Right atrium auricular region (tissue), 2 donors: Measurements from ENCODE around the gene BRWD1. TPM values are rescaled to one million over a fixed set of nuclear protein-coding genes. Genes with fewer than 3 reads are reported as not detected.

Experiments used
- DNase-seq: peaks from one replicate; pipeline ENCODE4 v3.0.0-alpha.2; 2019; ENCODE audit warnings: low spot score
- H3K27ac ChIP-seq, 2 donors: fragments of 200-600 bp; sonication (generic); 1 replicate in 1 of 2; 2 replicates in 1 of 2; pipeline ENCODE4 v1.5.1; 2016 to 2019
- H3K27me3 ChIP-seq, 2 donors: fragments of 200-600 bp; sonication (generic); one replicate each; pipeline versions ENCODE4 v1.5.1 to v1.6.0; 2017 to 2019
- H3K36me3 ChIP-seq: fragments of 200-600 bp; sonication (generic); one replicate; pipeline ENCODE4 v1.5.1; 2016
- H3K4me1 ChIP-seq, 2 donors: fragments of 200-600 bp; sonication (generic); one replicate each; pipeline versions ENCODE4 v1.5.1 to v1.6.0; 2017 to 2019
- H3K4me3 ChIP-seq, 2 donors: fragments of 200-600 bp; sonication (generic); 1 replicate in 1 of 2; 2 replicates in 1 of 2; pipeline ENCODE4 v1.5.1; 2017 to 2019; ENCODE audit warnings: mild to moderate bottlenecking in 1 of 2, moderate library complexity in 1 of 2
- H3K9me3 ChIP-seq, 2 donors: fragments of 200-600 bp; sonication (generic); one replicate each; pipeline ENCODE4 v1.5.1; 2019
- total RNA-seq, 2 donors: library from RNA; depleted of rRNA; stranded (reverse); fragments of >200 nt; gene quantifications; one replicate each; pipeline ENCODE4 v1.1.0, GENCODE V29; 2016
- TF ChIP-seq, protein P1 (sequence below), 2 donors: fragments of 200-600 bp; sonication (generic); IDR thresholded peaks; one replicate each; pipeline ENCODE4 v1.5.1; 2019; ENCODE audit warnings: antibody characterized with exemption in 2 of 2

Gene BRWD1
- total RNA-seq, 2 donors from 2014 or later, result 40.6 TPM

DNA sequence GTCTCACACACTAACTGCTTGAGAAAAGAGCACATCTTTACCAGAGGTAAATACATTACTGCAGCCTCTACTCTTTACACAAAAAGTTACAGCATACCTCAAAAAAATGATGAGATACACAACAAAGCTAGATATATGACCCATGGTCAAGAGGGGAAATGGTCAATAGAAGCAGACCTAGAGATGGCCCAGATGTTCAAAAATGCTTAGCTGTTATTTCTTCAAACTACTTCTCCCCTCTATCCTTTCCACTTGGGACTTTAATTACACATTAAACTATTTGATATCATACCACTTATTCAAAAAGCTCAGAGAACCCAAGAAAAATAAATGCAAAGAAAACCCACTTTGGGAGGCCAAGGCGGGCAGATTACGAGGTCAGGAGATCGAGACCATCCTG lies 12.8 kb downstream of the BRWD1 start:
- DNase-seq, result no peak
- Histone ChIP-seq H3K27me3 (no peaks in the 10 kb centered on the region), H3K27ac (no peak overlapping the region), H3K4me1 (peaks cover 0 to 9% of the 10 kb centered on the region in 2 donors), H3K36me3 (peaks cover 41% of the 10 kb centered on the region), H3K4me3 (no peak overlapping the region), H3K9me3 (peaks cover 0 to 14% of the 10 kb centered on the region in 2 donors)
- TF ChIP-seq, protein P1, sequence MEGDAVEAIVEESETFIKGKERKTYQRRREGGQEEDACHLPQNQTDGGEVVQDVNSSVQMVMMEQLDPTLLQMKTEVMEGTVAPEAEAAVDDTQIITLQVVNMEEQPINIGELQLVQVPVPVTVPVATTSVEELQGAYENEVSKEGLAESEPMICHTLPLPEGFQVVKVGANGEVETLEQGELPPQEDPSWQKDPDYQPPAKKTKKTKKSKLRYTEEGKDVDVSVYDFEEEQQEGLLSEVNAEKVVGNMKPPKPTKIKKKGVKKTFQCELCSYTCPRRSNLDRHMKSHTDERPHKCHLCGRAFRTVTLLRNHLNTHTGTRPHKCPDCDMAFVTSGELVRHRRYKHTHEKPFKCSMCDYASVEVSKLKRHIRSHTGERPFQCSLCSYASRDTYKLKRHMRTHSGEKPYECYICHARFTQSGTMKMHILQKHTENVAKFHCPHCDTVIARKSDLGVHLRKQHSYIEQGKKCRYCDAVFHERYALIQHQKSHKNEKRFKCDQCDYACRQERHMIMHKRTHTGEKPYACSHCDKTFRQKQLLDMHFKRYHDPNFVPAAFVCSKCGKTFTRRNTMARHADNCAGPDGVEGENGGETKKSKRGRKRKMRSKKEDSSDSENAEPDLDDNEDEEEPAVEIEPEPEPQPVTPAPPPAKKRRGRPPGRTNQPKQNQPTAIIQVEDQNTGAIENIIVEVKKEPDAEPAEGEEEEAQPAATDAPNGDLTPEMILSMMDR (IDR thresholded peaks at IDR 0.05), result no peak

DNA sequence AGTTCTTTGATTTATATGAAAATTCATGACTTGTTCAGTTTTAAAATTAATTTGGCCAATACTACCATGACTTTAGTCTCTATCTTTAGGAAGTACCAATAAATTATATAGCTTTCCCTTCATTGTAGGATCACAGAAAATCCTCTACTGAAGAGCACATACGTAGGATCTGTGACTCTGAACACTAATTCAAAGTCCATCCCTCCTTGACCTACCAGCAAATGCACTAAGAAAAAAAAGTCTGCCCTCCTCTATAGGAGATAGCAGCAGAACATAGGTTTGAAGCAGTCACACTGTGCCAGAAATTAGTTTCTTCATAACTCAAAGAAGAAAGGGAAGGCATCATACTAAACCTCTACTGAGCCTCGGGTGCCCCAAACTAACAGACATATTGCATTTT lies 16.5 kb downstream of the BRWD1 start:
- TF ChIP-seq, protein P1 (IDR thresholded peaks at IDR 0.05), result no peak
- peaks cover 0 to 14% of the 10 kb centered on the region in 2 donors for H3K9me3 ChIP-seq
- H3K4me3 ChIP-seq, result no peak overlapping the region
- no peaks in the 10 kb centered on the region for H3K27me3 ChIP-seq
- H3K27ac ChIP-seq, result no peak overlapping the region
- peaks cover 56% of the 10 kb centered on the region for H3K36me3 ChIP-seq
- no peak for DNase-seq
- H3K4me1 ChIP-seq, result peaks cover 0 to 9% of the 10 kb centered on the region in 2 donors

DNA sequence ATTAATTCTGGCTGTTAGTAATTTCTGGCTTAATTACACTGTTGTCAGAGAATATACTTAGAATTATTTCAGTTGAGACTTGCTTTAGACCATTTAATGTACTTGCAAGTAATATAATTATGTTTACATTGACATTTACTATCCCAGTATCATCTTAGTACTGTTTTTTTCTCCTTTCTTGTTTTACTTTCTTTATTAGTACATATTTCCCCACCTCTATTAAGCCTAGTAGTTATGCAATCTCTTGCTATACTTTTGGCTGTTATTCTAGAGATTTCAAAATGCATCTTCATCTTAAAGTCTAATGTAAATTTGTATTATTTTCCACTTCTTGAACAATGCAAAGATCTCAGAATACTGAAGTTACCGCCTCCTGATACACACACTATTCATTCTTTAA lies 24.4 kb downstream of the BRWD1 start:
- no peak for DNase-seq
- TF ChIP-seq, protein P1 (IDR thresholded peaks at IDR 0.05), result no peak
- Histone ChIP-seq H3K27ac (no peak overlapping the region), H3K9me3 (no peaks in the 10 kb centered on the region), H3K4me3 (no peak overlapping the region), H3K27me3 (no peaks in the 10 kb centered on the region), H3K36me3 (peaks cover 48% of the 10 kb centered on the region), H3K4me1 (no peaks in the 10 kb centered on the region)

DNA sequence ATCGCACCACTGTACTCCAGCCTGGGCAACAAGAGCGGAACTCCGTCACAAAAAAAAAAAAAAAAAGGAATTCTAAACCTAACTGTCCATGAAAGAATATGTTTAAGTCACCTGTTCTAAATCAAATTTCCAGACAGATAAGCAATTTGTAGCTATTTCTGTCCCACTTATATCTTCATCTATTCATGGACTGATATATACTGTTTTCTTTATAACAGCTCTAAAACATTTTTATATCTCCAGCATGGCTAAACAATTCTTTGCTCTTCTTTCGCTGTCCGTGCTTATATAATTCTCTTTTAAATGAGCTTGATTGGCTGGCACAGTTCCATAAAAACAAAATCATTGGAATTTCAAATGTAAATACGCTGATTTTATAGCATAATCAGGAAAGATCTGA lies 30.5 kb downstream of the BRWD1 start:
- H3K4me1 ChIP-seq, result no peaks in the 10 kb centered on the region
- DNase-seq, result no peak
- TF ChIP-seq, protein P1 (IDR thresholded peaks at IDR 0.05), result no peak
- H3K4me3 ChIP-seq, result no peak overlapping the region
- H3K36me3 ChIP-seq, result peaks cover 22% of the 10 kb centered on the region
- no peaks in the 10 kb centered on the region for H3K27me3 ChIP-seq
- no peaks in the 10 kb centered on the region for H3K9me3 ChIP-seq
- H3K27ac ChIP-seq, result no peak overlapping the region

DNA sequence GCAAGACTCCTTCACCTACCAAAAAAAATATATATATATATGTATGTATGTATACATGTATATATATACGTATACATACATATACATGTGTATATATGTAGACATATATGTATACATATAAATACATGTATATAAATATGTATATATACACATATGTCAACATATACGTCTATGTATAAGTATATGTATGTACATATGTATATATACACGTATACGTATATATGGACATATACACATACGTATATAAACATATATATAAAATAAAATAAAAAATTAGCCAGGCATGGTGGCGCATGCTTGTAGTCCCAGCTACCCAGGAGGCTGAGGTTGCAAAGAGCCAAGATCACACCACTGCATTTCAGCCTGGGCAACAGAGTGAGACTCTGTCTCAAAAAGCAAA lies 31.6 kb downstream of the BRWD1 start:
- Histone ChIP-seq H3K27me3 (no peaks in the 10 kb centered on the region), H3K36me3 (peaks cover 26% of the 10 kb centered on the region), H3K4me1 (no peaks in the 10 kb centered on the region), H3K27ac (no peak overlapping the region), H3K4me3 (no peak overlapping the region), H3K9me3 (no peaks in the 10 kb centered on the region)
- no peak for DNase-seq
- TF ChIP-seq, protein P1 (IDR thresholded peaks at IDR 0.05), result no peak

DNA sequence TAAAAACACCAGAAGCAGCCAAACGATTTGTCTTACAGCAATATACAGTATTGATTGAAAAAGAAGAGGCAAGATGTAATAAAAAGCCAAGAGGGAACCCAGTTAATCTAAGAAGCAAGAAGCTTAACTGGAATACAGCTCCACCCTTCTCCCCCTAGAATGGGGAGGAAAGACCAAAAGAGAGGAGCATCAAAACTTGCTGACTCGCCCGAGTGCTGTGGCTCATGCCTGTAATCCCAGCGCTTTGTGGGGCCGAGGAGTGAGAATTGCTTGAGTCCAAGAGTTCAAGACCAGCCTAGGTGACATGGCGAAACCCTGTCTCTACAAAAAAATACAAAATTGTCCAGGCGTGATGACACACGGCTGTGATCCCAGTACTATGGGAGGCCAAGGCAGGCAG lies 32.2 kb downstream of the BRWD1 start:
- no peaks in the 10 kb centered on the region for H3K27me3 ChIP-seq
- TF ChIP-seq, protein P1 (IDR thresholded peaks at IDR 0.05), result no peak
- no peaks in the 10 kb centered on the region for H3K9me3 ChIP-seq
- no peak overlapping the region for H3K4me3 ChIP-seq
- no peak for DNase-seq
- no peak overlapping the region for H3K27ac ChIP-seq
- H3K36me3 ChIP-seq, result peaks cover 20% of the 10 kb centered on the region
- H3K4me1 ChIP-seq, result no peaks in the 10 kb centered on the region
